H7 (cell line): ENCODE results near the gene NXPH1. TPM values are rescaled to one million over a fixed set of nuclear protein-coding genes. Genes with fewer than 3 reads are reported as not detected.
"Not testable (repeated sequence)": the region's sequence is repeated elsewhere in the genome, so short reads cannot be mapped to it uniquely, and the experiment has no call there.

Source experiments
- DNase-seq: peaks from one replicate; pipeline ENCODE4 v3.0.0; 2012
- H3K27me3 ChIP-seq: 2 replicates; pipeline ENCODE4 v1.6.0; 2011; ENCODE audit warnings: mild to moderate bottlenecking, low read length; ENCODE audit not compliant: control insufficient read depth, insufficient read depth
- H3K36me3 ChIP-seq: replicated peaks from 2 replicates; pipeline ENCODE4 v1.5.1; 2011; ENCODE audit warnings: low read length; ENCODE audit not compliant: control insufficient read depth, insufficient read depth
- H3K4me3 ChIP-seq: 2 replicates; pipeline ENCODE4 v1.5.1; 2011; ENCODE audit warnings: low read depth, mild to moderate bottlenecking, control low read depth, low read length, moderate library complexity; ENCODE audit not compliant: insufficient read depth
- total RNA-seq: library from RNA; depleted of rRNA; stranded (reverse); fragments of >200 nt; shearing (Covaris generic); gene quantifications from 2 replicates; pipeline ENCODE4 v1.2.3, GENCODE V29; 2014

NXPH1 gene
- total RNA-seq, 1 experiment from 2014 or later = 0.10 TPM

DNA sequence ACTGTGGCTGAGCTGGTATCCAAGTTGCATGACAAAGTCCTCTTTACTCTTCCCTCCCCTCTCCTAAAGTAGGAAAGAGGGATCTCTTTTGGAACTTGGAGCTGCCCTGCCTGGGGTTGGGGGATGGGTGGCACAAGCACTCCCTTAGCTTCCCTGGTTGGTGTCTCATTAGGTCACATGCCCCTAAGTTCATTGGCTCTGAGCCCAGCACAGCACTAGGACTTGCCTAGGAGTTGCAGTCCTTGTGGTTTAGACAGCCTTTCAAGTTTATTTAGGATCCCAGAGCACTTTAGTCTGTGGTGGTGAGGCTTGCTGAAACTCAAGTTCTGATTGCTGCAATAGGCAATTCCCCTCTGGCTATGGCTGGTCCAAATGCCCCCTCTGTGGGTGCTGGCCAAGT is 281.4 kb downstream of the NXPH1 start:
- H3K4me3 ChIP-seq = no peak overlapping the region
- H3K27me3 ChIP-seq = no peaks in the 10 kb centered on the region
- no peak for DNase-seq

DNA sequence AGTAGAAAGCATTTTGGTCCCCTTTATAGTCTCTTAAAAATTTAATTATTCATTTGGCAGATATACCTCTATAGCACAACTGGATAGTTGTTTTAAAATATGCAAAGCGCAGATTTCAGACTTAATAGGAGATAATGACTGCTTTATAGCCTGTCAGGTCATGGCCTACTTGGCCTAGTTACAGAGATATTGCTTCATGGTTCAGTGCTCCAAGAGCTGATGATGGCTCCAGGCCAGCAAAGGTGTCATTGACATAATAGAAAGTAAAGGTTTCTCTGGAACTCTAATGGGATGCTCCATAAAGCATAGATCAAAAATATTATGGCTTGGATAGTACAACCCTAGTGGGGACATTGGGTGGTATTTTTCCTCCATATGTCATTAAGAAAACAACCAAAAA is 285.7 kb downstream of the NXPH1 start:
- H3K4me3 ChIP-seq = no peak overlapping the region
- DNase-seq = no peak
- no peaks in the 10 kb centered on the region for H3K27me3 ChIP-seq
- no peaks in the 10 kb centered on the region for H3K36me3 ChIP-seq

More for the DNA sequence above, 281.4 kb downstream of the NXPH1 start:
- no peaks in the 10 kb centered on the region for H3K36me3 ChIP-seq

DNA sequence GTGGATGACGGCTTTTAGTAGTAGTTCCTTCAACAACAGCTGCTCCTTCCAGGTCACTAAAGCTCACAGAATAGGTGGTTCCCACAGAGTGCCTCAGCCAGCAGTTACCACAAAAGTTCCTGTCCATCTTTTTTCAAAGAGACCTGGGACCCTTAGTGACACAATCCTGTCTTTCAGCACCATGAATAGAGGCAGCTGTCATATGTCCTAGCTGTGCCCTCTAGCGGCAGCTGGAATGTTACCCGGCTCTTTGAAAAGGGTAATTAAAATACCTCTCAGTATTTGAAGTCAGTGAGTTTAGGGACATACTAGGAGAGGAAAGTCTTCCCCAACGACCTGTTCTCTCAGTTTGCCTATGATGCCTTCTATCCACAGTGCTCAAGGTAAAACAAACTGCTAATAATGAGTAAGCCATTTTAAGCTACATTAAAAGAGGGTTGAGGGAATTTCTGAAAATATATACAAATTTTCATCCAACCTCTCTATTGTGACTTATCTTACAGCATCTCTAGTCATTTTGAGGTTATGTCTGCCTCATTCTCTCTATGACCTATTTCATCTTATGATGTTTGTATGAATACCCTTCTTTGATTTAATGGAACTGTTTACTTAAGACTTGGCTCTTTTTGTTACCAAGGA is 290.8 kb downstream of the NXPH1 start:
- peak; percentile 78 for DNase-seq
- H3K36me3 ChIP-seq = no peaks in the 10 kb centered on the region
- H3K27me3 ChIP-seq = no peaks in the 10 kb centered on the region
- no peak overlapping the region for H3K4me3 ChIP-seq

DNA sequence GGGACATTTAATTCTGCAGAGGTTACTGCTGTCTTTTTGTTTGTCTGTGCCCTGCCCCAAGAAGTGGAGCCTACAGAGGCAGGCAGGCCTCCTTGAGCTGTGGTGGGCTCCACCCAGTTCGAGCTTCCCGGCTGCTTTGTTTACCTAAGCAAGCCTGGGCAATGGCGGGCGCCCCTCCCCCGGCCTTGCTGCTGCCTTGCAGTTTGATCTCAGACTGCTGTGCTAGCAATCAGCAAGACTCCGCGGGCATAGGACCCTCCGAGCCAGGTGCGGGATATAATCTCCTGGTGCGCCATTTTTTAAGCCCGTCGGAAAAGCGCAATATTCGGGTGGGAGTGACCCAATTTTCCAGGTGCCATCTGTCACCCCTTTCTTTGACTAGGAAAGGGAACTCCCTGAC is 298.3 kb downstream of the NXPH1 start:
- DNase-seq, H3K36me3 ChIP-seq, H3K4me3 ChIP-seq: not testable (repeated sequence)

DNA sequence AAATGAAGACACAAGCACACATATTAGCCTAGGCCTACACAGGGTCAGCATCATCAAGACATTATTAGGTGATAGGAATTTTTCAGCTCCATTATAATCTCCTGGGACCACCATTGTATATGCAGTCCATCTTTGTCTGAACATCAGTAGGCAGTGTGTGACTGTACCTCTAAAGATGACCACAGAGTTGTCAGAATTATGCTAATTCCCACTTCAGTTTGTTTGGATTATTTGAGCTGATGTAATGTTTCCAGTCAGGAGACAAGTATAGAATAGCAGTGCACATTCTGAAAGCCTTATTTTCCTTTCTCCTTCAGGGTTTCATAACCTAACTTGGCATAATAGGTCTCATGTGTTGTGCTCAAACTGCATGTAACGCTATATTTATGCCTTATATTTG is 306.4 kb downstream of the NXPH1 start:
- Histone ChIP-seq H3K4me3 (no peak overlapping the region), H3K36me3 (no peaks in the 10 kb centered on the region)

More for the DNA sequence above, 298.3 kb downstream of the NXPH1 start:
- H3K27me3 ChIP-seq = not testable (repeated sequence)

DNA sequence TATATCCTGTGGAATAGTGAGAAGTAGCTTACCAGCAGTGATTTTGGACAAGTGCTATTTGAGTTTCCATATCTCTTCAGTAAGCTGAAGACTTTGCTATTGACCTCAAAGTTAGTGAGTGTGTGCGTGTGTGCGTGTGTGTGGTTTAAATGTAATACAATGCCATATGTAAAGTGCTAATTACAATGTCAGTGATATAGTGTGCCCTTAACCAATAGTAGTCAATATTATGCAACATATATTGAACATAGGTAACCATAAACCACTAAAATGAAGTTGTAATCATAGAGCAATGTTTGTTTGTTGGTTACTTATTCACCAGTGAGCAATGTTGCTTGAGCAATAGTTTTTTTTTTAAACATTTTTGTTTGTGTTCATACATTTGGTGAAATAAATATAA is 309.4 kb downstream of the NXPH1 start:
- no peak overlapping the region for H3K4me3 ChIP-seq
- DNase-seq = no peak
- no peaks in the 10 kb centered on the region for H3K27me3 ChIP-seq
- no peaks in the 10 kb centered on the region for H3K36me3 ChIP-seq

More for the DNA sequence above, 306.4 kb downstream of the NXPH1 start:
- H3K27me3 ChIP-seq = no peaks in the 10 kb centered on the region
- DNase-seq = no peak

DNA sequence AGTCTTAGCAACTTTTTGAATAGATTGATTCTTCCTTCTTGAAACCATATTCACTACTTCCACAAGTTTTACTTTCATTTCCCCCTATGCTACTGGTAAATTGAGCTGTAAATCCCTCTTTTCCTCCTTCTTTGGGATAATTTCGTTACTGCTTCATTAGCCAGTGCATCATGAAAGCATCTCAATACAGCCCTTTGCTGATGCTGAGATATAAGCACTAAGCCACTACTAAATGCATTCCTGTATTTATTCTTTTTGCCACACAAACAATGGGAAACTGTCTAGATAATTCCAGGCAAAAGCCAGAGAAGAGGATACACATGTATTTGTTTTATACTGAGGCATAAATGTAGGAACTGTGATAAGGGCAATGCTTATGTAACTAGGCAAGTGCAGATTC is 313.9 kb downstream of the NXPH1 start:
- DNase-seq = no peak
- H3K36me3 ChIP-seq = no peaks in the 10 kb centered on the region
- no peaks in the 10 kb centered on the region for H3K27me3 ChIP-seq
- no peak overlapping the region for H3K4me3 ChIP-seq

DNA sequence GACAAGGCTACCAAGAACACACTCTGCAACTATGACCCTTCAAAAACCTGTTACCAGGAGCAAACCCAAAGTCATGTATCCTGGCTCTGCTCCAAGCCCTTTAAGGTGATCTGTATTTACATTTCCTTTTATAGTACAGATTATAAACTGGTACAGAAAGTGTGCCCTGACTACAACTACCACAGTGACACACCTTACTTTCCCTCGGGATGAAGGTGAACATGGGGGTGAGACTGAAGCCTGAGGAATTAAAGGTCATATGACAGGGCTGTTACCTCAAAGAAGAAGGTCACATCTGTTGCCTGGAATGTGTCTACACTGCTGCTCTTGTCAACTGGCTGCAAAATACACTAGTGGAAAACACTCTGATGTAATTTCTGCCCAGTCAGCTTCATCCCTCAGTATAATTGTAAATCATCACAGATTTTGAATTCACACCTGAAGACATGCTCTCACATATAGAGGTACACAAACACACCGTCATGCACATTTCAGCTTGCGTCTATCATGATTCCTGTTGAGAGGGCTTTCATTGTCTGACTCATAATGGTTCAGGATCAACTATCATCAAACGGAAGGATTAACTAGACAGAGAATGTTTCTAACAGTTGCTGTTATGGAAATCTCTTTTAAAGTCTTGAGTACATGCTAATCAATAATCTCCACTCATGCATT is 318.3 kb downstream of the NXPH1 start:
- no peak for DNase-seq
- Histone ChIP-seq H3K4me3 (no peak overlapping the region), H3K36me3 (no peaks in the 10 kb centered on the region), H3K27me3 (no peaks in the 10 kb centered on the region)

DNA sequence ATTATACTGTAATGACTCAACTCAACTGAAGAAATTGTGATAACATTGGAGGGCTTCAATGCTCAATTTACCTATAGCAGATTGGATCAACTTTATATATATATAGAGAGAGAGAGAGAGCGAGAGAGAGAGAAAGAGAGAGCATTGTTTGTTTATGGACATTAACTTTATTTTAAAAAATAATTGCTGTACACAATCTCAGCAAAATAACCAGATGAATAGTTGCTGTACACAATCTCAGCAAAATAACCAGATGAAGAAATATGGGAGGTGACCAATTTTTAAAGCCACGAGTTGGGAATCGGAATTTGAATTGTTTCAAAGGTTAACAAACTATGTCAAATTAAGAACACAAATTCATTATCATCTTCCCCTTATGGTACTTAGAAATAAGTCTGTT is 319.9 kb downstream of the NXPH1 start:
- no peaks in the 10 kb centered on the region for H3K36me3 ChIP-seq
- no peaks in the 10 kb centered on the region for H3K27me3 ChIP-seq
- DNase-seq = no peak
- H3K4me3 ChIP-seq = no peak overlapping the region

DNA sequence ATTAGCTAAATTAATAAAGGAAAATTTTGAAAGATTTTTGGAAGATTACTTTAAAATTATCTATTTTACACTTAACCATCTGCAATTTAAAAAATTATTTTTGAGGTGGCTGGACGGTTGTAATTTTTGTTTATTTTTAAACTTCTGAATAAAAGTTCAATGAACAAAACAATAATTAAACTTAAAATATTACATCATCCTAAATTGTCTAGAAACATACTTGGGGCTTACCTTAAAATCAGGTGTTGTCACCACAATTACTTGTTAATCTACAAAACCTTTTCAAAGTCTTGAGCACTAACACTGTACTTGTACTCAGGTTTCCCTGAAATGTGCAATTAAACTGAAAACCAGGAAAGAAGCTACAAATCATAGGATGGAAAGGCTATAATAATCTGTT is 328.3 kb downstream of the NXPH1 start:
- H3K4me3 ChIP-seq = no peak overlapping the region
- no peak for DNase-seq

DNA sequence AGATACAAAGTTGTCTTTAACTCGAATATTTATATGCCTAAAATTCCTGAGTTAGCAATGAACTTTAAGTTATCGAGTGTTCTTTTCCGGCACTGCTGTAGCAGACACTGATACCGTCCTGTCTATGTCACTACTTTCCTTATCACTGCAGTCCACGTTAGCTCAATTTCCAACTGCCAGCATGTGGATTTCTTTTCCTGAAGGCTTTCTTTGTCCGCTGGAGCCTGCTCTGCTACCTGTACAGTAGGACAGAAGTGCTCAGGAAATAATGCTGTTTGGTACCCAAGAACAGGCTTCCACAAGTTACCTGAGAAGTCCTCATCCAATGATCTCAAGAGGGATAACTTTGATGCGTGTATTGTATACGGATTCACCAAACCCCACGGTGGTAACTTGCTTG is 329.4 kb downstream of the NXPH1 start:
- no peak overlapping the region for H3K4me3 ChIP-seq

More for the DNA sequence above, 328.3 kb downstream of the NXPH1 start:
- no peaks in the 10 kb centered on the region for H3K36me3 ChIP-seq
- H3K27me3 ChIP-seq = no peaks in the 10 kb centered on the region

DNA sequence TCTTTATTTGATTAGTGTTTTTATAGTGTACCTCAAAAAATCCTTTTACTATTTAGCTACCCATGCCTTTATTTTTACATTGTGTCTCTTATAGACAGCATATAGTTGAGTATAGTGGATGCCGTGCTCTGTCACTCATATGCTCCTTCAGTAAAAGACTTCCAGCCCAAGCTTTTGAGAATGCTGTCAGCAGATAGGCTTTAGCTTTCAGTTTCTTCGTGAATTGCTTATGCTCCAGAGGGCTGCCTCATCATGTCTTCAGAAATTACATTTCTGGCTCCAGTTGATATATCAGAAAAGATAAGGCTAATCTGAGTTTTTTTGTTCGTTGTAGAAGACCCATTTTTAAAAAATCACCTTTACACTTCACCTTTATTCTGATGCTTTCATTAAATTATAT is 332.0 kb downstream of the NXPH1 start:
- no peaks in the 10 kb centered on the region for H3K36me3 ChIP-seq
- no peak for DNase-seq

More for the DNA sequence above, 329.4 kb downstream of the NXPH1 start:
- DNase-seq = no peak
- H3K36me3 ChIP-seq = no peaks in the 10 kb centered on the region
- no peaks in the 10 kb centered on the region for H3K27me3 ChIP-seq

DNA sequence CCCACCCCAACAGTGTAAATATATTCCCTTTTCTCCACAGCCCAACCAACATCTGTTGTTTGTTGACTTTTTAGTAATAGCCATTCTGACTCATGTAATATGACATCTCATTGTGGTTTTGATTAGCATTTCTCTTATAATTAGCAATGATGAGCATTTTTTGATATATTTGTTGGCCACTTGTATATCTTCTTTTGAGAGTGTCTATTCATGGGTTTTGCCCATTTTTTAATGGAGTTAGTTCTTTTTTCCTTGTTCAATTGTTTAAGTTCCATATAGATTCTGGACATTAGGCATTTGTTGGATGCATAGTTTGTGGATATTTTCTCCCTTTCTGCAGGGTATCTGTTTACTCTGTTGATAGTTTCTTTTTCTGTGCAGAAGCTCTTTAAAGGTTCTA is 340.1 kb downstream of the NXPH1 start:
- no peak overlapping the region for H3K4me3 ChIP-seq
- no peaks in the 10 kb centered on the region for H3K36me3 ChIP-seq
- no peak for DNase-seq
- H3K27me3 ChIP-seq = no peaks in the 10 kb centered on the region

More for the DNA sequence above, 332.0 kb downstream of the NXPH1 start:
- no peak overlapping the region for H3K4me3 ChIP-seq
- no peaks in the 10 kb centered on the region for H3K27me3 ChIP-seq

DNA sequence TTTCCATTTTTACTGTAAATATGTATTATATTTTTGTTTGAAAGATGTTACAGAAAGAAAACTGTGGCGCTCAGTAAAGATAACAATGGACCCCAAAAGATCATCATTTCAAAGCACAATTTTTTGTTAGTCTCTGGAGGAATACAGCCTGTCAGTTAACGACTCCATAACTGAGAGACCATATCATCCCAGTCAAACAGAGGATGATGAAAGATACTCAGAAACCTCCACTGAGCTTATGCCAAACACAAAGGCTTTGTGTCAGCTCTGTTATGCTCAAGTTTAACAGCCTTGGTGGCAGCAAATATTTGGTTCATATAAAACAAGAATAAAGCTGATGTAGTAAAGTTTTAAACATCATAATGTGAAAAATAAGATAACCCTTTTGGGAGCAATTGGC is 345.1 kb downstream of the NXPH1 start:
- DNase-seq = no peak
- Histone ChIP-seq H3K27me3 (no peaks in the 10 kb centered on the region), H3K36me3 (no peaks in the 10 kb centered on the region), H3K4me3 (no peak overlapping the region)

DNA sequence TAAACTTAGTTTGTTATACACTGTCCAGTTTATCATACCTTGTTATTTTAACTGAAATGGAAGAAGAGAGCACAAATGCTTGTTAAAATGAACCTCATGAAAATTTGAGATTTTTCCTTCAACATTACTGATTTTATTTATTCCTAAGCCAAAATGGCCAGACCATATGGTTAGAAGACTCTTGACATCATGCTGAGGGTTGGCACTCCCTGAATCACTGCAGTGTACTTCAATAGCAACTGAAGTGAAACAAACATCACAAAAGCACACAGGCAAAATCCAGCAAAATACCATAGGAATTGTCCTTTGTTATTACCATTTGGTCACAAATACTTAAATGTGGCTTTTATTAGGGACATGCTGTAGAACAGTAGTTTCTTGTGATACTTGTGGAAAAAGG is 347.8 kb downstream of the NXPH1 start:
- Histone ChIP-seq H3K36me3 (no peaks in the 10 kb centered on the region), H3K27me3 (no peaks in the 10 kb centered on the region), H3K4me3 (no peak overlapping the region)
- no peak for DNase-seq
